C4-2B (cell line): ENCODE measurements around the gene UCHL3.

ENCODE experiments used
- ZFX ChIP-seq: fragments of 450-650 bp; IDR thresholded peaks from 2 replicates; pipeline ENCODE4 v1.6.1; 2017
- TF ChIP-seq, protein P1 (sequence below): fragments of 450-650 bp; conservative IDR thresholded peaks from 2 replicates; pipeline ENCODE4 v1.5.1; 2017; ENCODE audit warnings: mild to moderate bottlenecking

DNA sequence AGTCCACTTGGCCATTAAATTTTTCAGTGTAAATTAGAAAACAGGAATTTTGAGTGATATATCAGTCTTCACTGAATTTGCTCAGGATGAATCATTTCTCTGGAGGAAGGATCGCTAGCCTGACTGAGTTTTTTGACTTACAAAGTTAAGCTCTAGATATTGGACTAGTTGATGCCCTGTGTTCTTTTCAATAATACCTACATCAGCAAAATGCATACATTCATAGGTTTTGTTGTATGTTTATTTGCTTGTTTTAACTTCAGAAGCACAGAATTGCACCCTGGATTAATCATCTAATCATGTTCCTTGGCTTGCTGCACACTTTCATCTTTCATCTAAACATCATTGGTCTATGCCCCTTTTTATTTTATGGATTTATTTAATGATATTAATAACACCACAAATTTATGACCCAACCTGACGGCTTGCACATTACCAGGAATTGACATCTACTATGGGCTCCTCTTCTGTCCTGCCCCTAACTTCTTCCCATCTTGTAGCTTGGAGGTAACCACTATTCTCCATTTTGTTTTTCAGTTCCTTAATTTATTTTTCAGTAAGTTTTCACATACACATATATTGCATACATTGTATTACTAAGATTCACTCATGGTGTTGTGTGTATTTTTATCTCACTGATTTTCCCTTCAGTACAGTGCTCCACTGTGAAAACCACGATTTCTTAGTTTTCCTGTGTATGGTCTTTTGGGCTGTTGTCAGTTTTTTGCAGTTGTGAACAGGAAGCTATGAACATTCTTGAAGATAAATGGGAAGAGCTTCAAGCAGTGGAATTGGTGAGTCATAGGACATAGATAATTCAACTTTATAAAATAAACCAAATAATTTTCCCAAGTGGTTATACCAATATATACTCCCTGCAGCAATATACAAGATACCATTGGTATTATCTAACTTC, 35.3 kb upstream of the UCHL3 start:
- TF ChIP-seq, protein P1, sequence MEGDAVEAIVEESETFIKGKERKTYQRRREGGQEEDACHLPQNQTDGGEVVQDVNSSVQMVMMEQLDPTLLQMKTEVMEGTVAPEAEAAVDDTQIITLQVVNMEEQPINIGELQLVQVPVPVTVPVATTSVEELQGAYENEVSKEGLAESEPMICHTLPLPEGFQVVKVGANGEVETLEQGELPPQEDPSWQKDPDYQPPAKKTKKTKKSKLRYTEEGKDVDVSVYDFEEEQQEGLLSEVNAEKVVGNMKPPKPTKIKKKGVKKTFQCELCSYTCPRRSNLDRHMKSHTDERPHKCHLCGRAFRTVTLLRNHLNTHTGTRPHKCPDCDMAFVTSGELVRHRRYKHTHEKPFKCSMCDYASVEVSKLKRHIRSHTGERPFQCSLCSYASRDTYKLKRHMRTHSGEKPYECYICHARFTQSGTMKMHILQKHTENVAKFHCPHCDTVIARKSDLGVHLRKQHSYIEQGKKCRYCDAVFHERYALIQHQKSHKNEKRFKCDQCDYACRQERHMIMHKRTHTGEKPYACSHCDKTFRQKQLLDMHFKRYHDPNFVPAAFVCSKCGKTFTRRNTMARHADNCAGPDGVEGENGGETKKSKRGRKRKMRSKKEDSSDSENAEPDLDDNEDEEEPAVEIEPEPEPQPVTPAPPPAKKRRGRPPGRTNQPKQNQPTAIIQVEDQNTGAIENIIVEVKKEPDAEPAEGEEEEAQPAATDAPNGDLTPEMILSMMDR = no peak
- no peak for TF ChIP-seq ZFX
